ENCODE measurements around the gene DIP2C.

GRCh38 chr10:558891-559766 is 130.3 kb downstream of the DIP2C start:
- TF ChIP-seq POLR2A (IDR thresholded peaks at IDR 0.05) (no peak), POLR2AphosphoS5 (IDR thresholded peaks at IDR 0.05) (no peak), CTCF (IDR thresholded peaks at IDR 0.05) (no peak), EP300 (IDR thresholded peaks at IDR 0.05) (no peak)

Measured in stomach (tissue), 4 donors.